Nephron (organoid): Measurements from ENCODE around the gene CCDC28B.

Experiments used
- H3K27ac Mint-ChIP-seq, 3 experiments: 2 replicates each; pipeline ENCODE4 v1.8.0; 2020; ENCODE audit warnings: mixed read lengths in 3 of 3, mild to moderate bottlenecking in 2 of 3, moderate library complexity in 1 of 3
- H3K27me3 Mint-ChIP-seq: 2 replicates; pipeline ENCODE4 v1.8.0; 2021; ENCODE audit warnings: low read depth, mild to moderate bottlenecking, moderate library complexity, mixed read lengths
- H3K36me3 Mint-ChIP-seq: 2 replicates; pipeline ENCODE4 v1.8.0; 2020; ENCODE audit warnings: low read depth, mixed read lengths
- H3K4me1 Mint-ChIP-seq: 2 replicates; pipeline ENCODE4 v1.8.0; 2020; ENCODE audit warnings: mixed read lengths
- H3K4me3 Mint-ChIP-seq, 3 experiments: 2 replicates each; pipeline ENCODE4 v1.8.0; 2020; ENCODE audit warnings: mild to moderate bottlenecking in 3 of 3, mixed read lengths in 3 of 3, moderate library complexity in 2 of 3
- H3K9me3 Mint-ChIP-seq: 2 replicates; pipeline ENCODE4 v1.8.0; 2020; ENCODE audit warnings: mixed read lengths
- CTCF ChIP-seq, 3 experiments: fragments of 200-600 bp; sonication (generic); IDR thresholded peaks; one replicate each; pipeline ENCODE4 v1.5.0; 2021; ENCODE audit warnings: antibody characterized with exemption in 3 of 3; ENCODE audit not compliant: unreplicated experiment in 3 of 3

Gene CCDC28B

DNA sequence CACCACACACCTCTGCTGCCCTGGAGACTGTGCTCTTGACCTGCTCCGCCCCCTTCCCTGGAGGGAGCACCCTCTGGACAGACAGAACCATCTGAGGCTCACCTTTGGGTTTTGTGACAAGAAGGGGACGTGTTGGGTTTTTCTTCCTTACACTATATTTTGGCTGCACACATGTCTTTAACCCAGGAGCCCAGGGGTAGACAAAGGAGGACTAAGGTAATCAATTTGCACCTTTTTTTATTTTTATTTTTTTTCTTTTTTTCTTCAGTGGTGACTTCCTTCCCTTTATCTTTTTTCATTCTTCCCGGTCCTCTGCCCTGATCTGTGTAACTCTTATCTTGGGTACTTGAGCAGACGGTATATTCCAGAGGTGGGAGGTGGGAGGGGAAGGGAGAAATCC lies 29.4 kb upstream of the CCDC28B start:
- H3K27ac Mint-ChIP-seq, result no peak overlapping the region

DNA sequence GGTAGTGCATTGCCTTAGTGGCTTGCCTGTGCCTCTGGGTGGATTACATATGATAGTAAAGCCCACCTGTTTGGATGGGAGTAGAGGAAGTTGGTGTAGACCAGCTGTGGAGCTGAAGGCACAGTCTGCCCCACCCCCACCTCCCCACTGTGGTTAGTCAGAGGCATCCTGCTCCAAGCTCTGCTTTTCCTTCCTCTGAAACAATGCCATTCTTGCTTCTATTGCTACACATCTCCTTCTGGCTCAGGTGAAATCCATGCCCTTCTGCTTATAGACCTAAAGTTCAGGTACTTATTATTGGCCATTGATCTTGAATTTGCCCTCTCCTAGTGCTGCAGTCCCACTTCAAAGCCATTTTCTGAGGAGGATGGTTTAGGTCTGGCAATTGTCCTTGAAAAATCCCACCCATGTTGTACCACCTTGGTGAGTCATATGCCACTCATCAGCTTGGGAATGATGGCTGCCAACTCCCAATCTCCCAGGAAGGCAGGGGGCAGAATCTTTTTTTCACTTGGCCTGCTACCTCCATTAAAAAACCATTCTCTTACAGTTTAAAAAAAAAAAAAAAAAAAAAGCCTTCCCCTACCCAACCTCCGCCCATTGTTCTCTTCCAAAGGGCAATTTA lies 27.7 kb upstream of the CCDC28B start:
- Mint-ChIP-seq H3K4me3 (no peak overlapping the region), H3K27me3 (no peaks in the 10 kb centered on the region), H3K4me1 (no peaks in the 10 kb centered on the region), H3K9me3 (no peaks in the 10 kb centered on the region), H3K36me3 (peaks cover 60% of the 10 kb centered on the region), H3K27ac (no peak overlapping the region)
- TF ChIP-seq CTCF (IDR thresholded peaks at IDR 0.05; ENCODE audit: unreplicated experiment in 3 of 3), result no peak

More for the DNA sequence above, 29.4 kb upstream of the CCDC28B start:
- H3K27me3 Mint-ChIP-seq, result no peaks in the 10 kb centered on the region
- H3K4me1 Mint-ChIP-seq, result no peaks in the 10 kb centered on the region
- peaks cover 66% of the 10 kb centered on the region for H3K36me3 Mint-ChIP-seq
- no peaks in the 10 kb centered on the region for H3K9me3 Mint-ChIP-seq
- TF ChIP-seq CTCF (IDR thresholded peaks at IDR 0.05; ENCODE audit: unreplicated experiment in 3 of 3), result no peak
- no peak overlapping the region for H3K4me3 Mint-ChIP-seq

DNA sequence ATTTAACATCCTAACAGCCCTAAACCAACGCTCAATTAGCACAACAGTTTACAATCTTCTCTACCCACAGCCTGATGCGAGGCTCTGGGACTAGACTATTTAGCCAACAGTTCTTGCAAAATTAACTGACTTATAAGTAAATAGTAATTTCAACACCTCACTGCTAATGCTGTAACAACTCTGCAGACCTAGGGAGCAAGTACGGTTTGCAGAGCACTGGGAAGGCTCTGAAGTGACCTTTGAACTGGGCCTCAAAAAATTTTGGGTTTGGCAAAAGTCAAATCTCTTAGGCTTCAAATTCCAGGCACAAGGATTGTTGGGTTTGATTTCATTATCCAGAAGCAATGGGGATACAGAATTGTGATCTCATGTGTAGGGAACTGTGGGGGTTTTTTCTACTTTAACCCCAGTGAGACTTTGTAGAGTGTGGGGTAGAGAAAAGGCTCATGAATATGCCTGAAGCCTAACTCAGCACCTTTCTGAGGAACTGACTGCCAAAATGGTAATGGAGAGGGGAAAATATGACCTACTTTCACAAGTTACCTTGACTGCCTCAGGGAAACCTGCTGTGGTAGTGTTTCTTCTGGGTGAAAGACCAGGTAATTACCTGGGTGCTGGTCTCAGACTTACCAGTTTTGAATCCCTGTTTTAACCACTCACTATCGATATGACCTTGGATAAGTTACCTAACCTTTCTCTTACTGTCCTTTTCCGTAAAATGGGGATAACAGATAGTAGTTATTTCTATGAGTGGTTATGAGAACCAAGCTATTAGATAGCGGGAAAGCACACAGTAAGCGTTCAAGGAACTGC lies 21.8 kb upstream of the CCDC28B start:
- peaks cover 18% of the 10 kb centered on the region for H3K4me1 Mint-ChIP-seq
- H3K9me3 Mint-ChIP-seq, result no peaks in the 10 kb centered on the region
- H3K36me3 Mint-ChIP-seq, result peaks cover 35% of the 10 kb centered on the region
- no peak for TF ChIP-seq CTCF (IDR thresholded peaks at IDR 0.05; ENCODE audit: unreplicated experiment in 3 of 3)
- H3K27ac Mint-ChIP-seq, result peak overlapping the region; percentile 98 to 99 (median 98)
- peak overlapping the region; percentile 93 to 96 (median 93) for H3K4me3 Mint-ChIP-seq
- H3K27me3 Mint-ChIP-seq, result no peaks in the 10 kb centered on the region

- Mint-ChIP-seq H3K9me3 (no peaks in the 10 kb centered on the region), H3K4me1 (peaks cover 22% of the 10 kb centered on the region), H3K36me3 (peaks cover 39% of the 10 kb centered on the region), H3K27me3 (no peaks in the 10 kb centered on the region), H3K27ac (peak overlapping the region; percentile 98 to 99 (median 98)), H3K4me3 (peak overlapping the region; percentile 93 to 96 (median 93))
- no peak for TF ChIP-seq CTCF (IDR thresholded peaks at IDR 0.05; ENCODE audit: unreplicated experiment in 3 of 3)
Measured at GRCh38 chr1:32179193-32179442, 21.3 kb upstream of the CCDC28B start.

DNA sequence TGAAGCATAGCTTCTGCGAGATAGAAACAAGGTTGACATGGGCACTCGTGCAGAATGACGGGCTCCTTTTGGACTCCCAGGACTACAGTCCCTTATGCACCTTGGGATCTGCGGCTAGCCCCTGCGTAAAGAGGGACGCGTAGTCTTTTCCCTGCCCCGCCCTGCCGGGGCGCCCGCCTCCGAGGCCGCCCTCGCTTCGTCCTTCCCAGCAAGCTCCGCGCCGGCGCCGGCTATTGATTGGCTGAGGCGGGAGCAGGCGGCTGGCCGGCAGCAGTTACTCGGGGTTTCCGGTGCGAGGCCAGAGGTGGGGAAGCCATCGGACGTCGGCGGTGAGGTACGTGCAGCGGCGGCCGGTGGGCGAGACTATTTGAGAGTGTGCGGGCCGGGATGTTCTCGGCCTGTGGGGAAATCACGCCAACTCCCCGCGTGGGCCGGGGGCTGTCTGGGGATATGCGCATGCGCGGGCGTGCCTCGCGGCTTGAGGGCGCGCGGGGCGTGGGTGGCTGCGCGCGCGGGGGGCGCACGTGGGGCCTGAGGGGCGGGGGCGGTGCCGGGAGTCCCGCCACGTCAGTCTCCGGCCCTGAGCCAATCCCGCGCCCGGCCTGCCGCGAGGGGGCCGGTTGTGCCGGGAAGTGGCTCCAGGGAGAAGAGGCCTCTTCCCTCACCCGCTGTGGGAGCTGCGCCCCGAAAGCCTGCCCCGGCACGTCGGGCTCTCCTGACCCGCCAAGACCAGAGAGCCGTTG lies 20.8 kb upstream of the CCDC28B start, which contains the start of gene TXLNA:
Gene TXLNA (plus strand): TSS at position 233 of the 743 bp plus-strand sequence. CDS start 671 bp downstream, outside the sequence.
- Mint-ChIP-seq H3K36me3 (peaks cover 39% of the 10 kb centered on the region), H3K9me3 (no peaks in the 10 kb centered on the region), H3K4me3 (peak within 1 kb of the TSS; percentile 94 to 96 (median 95)), H3K4me1 (peaks cover 26% of the 10 kb centered on the region), H3K27me3 (no peaks in the 10 kb centered on the region), H3K27ac (peak within 1 kb of the TSS; percentile 98 to 99 (median 98))
- TF ChIP-seq CTCF (IDR thresholded peaks at IDR 0.05; ENCODE audit: unreplicated experiment in 3 of 3), result peak in 1 of 3 experiments; percentile 9
